HG03342 (cell line): ENCODE data around the gene NAA20.
"Not testable (repeated sequence)": the region's sequence is repeated elsewhere in the genome, so short reads cannot be mapped to it uniquely, and the experiment has no call there.

Experiments used
- ATAC-seq: cut with Tn5 transposase; IDR thresholded peaks from one replicate; pipeline ENCODE4 v1.9.1; 2021; ENCODE audit warnings: mild to moderate bottlenecking, moderate library complexity; ENCODE audit not compliant: unreplicated experiment

NAA20 gene

DNA sequence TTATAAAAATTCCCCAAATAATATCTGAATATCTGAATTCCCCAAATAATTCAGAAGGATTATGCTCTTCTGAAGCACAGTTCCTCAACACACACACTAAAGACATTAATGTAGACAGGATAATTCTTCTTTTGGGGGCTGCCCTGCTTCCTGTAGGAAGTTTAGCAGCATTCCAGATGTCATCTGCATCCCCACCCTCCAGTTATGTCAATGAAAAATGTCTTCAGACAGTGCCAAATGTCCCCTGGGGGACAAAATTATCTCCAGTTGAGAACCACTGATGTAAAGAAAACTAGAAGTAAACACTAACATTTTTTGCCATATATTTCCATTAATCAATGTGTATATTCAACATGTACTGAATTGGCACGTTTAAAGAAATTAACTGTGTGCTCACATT is 25.9 kb upstream of the NAA20 start:
- ATAC-seq: no peak

DNA sequence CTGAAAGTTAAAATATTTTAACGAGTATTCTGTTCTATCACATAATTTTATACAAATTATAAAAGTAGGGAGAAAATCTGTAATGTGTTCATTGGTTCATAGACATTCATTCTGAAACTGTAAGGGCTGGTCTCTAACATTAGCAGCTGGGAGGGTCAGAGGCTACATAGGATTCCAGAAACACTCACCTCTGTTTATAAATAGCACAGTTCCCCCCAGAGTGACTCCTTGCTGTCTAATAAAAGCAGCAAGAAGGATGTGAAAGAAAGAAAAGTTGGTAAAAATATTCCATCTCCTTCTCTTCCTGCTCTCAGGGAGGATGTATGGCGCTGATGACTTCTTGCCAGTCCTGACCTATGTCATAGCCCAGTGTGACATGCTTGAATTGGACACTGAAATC is 25.3 kb upstream of the NAA20 start:
- ATAC-seq: no peak

DNA sequence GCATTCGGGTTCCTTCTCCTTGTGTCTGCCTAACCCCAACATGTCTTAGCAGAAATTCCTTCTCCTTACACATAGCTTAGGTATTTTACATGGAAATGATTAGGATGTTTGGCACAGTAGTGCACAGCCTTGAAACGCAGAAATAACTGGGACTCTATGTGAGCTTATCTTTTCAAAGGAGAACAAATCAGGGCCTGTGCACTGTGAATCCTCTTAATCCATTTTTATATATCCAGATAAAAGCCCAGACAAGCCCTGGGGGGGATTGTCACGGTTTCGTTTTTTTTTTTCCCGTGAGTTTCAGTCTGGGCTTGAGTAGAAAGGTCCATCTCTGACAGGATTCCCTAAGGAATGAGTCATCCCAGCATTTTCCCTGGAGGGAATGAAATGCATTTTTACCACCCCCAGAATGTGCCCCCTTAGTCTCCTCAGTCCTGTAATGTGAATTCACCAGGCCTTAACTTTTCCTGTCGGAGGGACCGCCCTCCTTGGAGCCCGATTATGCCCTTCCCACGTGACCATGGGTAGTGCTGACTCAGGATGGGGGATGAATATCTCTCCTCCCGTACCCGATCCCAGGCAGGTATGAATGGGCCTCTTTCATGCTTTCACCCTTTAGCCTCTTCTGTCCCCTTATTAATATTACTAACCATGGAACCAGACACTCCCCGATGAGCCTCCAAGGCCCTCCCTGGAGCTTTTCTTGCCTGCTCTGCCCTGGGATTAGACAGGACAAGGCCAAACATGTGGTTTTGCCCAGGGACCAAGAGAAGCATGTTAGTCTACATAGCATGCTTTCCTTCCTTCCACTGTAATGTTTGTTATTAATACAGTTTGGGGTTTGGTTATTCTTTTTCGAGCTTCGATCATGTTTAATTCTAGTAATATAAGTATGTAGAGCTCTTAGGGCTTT is 23.9 kb upstream of the NAA20 start:
- ATAC-seq: no peak

DNA sequence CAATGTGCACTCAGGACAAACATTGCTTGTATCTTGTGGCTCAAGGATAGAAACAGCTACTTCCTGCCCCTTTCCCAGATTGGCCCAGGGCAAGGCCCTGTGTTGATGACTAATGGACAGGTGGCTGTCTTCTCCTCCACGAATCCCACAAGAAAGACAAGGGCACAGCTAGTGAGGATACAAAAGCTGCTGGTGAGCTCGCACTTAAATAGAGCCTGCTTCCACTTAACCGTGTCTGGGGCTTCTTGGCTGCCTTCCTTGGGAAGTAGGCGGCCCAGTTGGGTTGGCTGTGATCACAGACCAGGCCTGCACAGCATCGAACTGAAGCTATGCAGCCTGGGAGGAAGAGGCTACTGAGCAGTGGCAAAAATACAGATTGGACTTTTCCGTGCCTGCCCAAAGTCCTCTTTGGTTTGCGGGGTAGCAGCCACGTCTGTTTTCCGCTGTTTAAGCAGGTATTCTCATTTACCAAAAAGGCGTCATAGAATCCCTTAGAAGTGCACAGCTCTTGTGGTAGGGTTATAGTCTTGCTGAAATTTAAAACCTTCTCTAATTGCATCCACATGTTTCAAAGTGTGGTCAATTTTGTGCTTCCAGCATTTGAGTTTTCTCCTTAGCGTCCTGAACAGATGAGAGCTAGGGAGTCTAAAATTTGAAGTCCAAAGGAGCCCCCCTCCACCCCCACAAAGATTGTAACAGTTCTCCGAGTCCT is 23.0 kb upstream of the NAA20 start:
- ATAC-seq: no peak

DNA sequence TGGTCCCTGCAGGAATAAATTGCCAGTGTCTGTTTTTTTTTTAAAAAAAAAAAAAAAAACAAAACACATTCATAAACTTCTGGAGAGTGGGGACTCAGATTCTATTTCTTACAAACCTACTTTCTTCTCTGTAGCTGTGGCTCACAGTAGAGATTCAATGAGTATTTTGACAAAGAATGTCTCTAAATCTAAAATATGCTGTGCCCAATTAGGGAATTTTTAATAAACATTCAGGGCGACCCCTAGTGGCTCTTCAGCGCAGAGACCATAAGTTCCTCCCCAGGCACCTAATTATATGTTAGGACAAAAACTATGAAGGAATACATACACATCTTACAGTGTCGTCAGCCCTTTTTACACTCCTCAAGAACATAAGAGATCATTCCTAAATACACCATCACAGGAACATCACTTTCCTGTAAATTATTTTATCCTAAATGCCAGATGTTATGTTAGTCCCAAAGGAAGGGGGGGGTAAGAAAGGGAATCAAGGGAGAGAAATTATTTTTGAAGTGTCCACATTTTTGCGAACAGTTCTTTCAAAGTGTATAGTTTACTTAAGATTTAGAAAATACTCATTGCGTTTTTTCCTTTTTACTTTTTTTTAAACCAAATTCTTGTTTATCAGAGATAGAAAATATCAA is 21.8 kb upstream of the NAA20 start:
- no peak for ATAC-seq

DNA sequence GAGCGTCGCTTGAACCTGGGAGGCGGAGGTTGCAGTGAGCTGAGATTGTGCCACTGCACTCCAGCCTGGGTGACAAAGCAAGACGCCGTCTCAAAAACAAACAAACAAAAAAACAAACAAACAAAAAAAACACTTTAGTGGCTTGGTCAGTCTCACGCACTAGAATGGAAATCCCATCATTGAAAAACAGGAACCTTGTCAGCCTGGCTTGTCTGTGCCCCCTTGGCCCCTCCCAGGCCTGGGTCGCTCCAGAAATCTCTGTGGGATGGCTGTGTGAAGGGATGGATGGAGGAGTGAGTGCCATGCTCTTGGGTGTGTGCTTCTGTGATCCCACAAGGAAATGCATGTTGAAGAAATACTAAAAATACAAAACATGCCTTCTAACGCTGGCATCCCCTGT is 20.9 kb upstream of the NAA20 start:
- ATAC-seq: no peak

DNA sequence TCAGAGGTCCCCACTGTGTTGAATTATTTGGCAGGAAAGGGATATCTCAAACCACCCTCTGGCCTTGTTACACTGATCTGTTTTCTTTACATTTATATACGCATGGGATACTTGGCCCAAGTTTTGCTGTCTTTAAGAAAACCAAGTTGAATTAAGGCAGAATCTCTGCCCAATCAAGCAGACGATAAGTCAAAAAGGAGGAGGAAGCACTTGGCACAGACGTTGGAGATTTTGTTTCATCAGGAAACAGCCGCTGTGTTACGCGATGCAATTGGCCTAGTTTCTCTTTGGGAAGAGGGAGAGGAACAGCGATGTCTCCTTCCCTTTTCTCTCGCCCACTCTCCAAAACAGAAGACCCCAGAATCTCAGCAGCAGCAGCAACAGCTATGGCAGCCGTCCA is 20.2 kb upstream of the NAA20 start:
- no peak for ATAC-seq

DNA sequence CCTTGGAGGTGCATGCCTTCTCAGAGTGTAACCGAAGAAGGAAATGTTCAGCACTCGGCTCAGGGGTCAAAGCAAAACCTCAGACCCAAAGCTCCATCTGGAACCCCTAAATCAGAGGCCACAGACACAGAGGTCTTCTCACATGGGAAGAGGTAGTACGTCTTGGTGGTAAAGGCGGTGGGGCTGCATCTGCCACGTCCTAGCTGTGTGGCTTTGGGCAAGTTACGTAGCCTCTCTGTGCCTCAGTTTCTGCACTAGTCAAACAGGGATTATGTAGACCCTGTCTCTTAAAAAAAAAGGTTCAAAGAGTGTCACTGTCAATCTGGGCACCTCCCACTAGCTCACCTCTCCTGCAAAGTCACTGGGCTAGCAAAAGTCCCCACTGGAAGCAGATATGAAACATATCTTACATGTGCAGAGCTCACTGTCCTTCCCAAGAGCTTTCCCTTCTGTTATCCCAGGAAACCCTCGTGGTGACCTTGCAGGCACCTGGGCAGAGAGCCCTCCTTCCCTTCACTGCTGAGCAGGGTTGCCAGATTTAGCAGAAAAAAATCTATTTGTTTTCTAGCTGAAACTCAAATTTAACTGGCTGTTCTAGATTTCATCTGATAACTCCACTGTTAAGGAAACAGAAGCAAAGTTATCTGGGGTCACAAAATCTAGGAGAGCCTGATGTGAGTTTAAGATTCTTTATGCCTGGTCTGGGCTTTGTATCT is 18.0 kb upstream of the NAA20 start:
- no peak for ATAC-seq

DNA sequence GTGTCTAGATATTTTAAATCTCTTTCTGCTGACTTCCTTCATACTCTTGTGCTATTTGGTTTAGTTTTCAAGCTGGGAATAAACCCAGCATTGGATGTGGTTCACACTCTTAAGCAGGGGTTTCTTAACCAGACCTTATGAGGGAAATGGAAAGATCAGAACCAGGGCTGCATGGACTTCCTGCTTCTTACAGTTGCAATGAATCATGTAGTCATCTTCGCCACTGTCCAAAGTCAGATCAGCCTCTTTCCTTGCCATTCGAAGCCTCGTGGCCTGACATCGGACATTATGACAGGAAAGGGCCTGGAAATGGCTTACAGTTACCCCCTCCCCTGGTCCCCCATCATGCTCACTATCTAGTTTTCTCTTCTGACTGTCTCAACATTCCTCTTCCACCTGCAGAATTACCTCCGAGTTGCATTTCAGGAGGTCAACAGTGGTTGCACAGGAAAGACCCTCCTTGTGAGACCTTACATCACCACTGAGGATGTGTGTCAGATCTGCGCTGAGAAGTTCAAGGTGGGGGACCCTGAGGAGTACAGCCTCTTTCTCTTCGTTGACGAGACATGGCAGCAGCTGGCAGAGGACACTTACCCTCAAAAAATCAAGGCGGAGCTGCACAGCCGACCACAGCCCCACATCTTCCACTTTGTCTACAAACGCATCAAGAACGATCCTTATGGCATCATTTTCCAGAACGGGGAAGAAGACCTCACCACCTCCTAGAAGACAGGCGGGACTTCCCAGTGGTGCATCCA is 16.8 kb upstream of the NAA20 start:
- ATAC-seq: no peak

DNA sequence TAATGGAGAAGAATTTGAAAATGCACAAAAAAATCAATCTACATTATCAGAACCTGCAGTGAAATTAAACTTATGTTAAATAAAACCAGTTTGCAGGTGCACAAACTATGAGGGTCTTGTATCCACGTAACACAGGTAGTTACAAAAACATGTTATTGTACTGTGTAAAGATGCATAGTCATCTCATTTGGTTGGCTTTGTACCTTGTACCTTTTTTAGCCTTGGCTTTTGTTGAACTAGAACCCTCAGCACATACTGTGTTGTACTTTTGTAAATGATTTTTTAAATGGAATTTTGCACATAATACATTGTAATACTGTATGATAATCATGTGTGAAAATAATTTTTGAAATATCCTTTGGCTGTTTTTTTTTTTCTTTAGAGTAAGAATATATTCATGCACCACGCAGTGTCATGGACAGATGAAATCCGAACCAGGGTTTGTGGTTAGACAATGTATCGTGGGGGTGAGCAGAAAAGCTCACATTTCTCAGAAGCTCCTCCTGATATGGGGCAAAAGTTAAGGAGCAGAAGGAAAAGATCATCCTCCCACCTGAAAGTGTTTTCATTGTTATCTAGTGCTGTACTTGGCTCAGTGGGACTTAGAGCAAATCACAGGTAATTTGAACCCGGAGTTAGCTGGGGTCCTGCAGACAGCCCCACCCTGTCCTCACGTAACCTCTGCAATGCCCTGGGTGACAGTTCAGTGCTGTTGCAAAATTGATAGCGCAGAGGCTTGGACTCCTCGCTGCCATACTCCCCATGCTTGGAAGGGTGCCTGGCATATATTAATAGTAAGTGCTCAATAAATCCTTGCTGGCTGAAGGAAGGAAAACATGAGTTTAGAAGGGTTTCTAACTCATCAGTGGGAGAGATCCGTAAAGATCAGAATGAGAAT is 14.8 kb upstream of the NAA20 start:
- no peak for ATAC-seq

DNA sequence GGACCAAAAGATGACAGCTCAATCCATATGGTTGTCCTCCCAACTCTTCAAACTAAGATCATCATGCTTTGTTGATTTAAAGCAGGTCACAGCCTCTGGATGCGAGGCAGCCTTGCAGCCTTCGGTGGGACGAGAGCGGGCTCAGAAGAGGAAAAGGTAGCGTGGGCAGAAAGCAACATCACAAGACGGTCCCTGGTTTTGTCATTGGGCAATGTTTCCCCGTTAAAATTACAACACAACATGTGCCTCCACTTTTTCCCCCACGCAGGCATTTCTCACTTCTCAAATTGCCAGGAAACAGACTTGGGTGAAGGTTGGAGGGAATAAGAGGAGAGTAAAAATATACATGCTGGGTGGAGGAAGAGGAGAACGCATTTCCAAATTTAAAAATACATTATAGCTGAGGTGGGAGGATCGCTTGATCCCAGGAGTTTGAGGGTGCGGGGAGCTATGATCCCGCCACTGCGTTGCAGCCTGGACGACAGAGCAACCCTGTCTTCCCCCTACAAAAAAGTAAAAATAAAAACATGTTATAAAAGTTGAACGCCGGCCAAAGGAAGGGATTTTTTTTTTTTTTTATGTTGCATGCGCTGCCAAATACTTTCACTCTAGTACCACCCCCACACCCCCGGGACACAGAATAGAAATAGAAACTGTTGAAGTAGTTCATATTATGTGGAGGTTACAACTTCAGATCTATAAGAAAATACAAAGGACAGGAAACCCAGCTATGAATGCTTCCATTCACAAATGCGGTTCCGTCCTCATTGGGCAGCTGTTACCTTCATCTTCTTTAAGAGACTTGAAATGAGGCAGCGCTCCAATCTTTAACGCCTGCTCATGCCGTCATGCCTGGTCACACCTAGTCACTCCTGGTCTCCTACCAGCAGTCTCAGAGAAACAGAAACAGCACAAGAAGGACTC is 13.9 kb upstream of the NAA20 start:
- ATAC-seq: peak; percentile 56

DNA sequence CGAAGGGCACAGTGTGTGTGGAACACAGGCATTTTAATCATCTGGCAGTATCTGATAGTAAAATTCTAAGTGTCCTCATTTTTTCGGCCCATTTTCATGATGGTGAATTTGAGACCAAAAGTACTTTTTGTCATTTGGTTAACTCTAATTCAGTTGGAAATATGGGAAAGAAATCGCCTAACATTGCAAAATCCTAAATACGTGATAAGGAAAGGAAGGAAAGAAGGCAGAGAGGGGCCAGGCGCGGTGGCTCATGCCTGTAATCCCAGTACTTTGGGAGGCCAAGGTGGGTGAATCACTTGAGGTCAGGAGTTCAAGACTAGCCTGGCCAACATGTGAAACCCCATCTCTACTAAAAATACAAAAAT is 13.2 kb upstream of the NAA20 start:
- not testable (repeated sequence) for ATAC-seq

DNA sequence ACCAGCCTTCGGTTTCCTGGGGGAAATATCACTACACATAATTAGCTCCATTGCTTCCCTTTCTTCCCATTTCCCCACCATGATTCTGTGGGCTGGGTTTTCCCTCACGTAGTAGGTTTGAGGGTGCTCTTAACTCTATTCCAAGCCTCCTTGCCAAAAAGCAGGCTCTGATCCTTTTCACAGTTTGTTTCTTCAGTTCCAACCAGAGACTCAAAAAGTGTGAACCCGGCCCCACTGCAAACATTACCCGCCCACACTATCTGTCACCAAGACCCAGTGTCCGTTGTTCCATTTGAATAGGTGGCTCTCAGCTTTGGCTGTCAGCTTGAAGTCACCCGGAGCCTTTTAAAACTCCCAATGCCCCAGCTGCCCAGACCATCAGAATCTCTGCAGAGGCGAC is 11.8 kb upstream of the NAA20 start:
- no peak for ATAC-seq

DNA sequence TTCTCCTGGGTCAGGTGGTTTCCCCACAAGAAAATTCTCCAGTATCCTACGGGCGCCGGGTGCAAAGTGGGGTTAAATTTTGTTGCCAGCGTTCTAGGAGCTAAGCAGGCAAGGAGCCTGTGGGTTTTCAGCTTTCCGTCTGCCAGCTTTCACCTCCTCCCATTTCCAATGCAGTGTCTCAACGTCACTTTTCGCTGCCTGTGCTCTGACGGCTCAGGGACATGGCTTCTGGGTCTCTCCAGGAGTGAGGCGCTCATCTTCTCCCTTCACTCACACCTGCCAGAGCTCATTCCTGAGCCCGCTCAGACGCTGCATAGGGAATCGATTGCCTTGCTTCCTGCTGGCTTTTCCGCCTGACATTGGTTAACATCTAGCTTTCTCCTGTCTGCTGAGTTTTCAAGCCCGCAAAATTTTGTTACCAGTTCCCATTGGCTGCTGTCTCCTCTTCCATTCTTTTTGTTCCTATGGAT is 7.3 kb upstream of the NAA20 start:
- no peak for ATAC-seq

DNA sequence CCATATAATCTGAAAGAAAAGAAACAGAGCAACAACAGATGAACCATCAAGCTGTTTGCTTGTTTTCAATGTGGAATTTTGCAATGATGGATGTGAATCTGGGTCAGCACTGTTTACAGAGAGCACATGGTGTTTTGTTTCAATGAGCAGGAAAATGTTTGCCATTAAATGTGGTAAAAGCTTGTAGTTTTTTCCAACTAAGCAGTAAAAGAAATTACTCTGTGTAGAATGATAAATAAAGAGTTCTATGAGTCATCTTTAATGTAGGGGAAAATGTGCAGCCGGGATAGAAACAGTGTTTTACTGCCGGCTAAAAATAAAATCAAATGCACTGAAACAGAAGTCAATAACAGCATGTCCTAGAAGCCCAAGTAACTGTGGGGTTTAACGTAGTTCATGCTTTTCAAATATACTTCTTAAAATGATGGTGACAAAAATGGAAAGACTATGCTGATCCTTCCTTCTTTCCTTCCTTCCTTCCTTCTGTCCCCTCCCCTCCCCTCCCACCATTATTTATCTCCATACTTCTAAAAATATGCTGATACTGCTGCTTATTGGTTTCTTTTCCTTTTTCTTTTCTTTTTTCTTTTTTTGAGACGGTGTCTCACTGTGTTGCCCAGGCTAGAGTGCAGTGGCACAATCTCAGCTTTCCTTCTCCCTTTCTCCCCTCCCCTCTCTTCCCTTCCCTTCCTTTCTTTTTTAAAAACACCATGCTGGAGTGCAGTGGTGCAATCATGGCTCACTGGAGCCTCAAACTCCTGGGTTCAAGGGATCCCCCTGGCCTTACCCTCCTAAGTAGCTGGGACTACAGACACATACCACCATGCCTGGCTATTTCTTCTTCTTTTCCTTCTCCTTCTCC is 6.3 kb upstream of the NAA20 start:
- ATAC-seq: no peak

DNA sequence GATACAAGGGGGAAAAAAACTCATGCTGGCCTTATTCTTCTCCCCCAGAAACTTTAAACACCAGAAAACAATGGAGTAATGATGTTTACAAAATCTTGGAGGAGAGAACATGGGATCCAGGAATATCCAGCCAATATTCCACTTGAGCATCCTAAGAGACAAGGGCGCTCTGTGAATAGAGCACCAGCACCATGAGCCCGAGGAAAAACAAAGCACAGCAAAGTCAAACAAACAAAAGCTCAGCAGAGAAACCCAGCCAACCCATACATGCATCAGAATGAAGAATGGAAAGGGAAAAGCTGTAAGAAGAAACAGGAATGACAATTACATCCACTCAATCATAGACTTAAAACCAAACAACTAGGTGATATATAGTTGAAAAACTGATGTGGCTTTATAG is 4.6 kb upstream of the NAA20 start:
- ATAC-seq: no peak

DNA sequence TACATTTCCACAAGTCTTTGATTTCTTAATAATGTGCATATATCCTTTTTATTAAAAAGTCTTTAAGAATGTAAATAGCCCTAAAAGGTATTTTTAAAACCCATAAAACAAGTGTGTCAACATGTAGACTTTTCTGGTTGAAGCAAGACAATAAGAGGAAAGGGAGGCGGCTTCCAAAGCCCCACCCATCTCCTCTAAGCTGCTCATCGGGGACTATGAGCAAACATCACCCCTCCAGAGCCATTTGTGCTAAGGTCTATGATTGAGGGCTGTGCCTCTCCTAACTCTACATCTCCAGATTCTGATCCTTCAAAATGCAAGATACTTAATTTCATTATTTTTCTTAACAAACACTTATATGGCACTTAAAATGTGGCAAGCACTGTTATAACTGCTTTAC is 2.5 kb upstream of the NAA20 start:
- no peak for ATAC-seq

DNA sequence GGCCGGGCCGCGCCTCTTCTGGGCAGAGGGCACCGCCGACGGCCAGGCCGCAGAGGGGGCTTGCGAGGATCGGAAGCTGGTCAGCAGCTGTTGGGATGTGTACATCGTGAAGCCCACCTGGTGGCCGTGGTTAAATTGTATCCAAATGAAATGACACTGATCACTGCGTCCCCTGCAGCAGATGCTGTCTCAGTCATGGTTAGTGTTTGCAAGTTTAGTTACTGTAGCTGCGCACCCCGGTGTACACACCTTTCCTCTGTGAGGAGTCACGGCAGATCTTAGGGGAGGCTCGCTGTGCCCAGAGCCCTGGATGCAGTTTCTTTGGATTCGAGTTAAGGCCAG is 653 bp downstream of the NAA20 start:
- peak; percentile 22 for ATAC-seq
